Suppressor macrophage treated with lipopolysaccharide for 4 hours (primary cell): ENCODE measurements around the gene NEAT1.

Experiments used
- DNase-seq: peaks from one replicate; pipeline ENCODE4 v3.0.0-alpha.2; 2020

NEAT1 gene

DNA sequence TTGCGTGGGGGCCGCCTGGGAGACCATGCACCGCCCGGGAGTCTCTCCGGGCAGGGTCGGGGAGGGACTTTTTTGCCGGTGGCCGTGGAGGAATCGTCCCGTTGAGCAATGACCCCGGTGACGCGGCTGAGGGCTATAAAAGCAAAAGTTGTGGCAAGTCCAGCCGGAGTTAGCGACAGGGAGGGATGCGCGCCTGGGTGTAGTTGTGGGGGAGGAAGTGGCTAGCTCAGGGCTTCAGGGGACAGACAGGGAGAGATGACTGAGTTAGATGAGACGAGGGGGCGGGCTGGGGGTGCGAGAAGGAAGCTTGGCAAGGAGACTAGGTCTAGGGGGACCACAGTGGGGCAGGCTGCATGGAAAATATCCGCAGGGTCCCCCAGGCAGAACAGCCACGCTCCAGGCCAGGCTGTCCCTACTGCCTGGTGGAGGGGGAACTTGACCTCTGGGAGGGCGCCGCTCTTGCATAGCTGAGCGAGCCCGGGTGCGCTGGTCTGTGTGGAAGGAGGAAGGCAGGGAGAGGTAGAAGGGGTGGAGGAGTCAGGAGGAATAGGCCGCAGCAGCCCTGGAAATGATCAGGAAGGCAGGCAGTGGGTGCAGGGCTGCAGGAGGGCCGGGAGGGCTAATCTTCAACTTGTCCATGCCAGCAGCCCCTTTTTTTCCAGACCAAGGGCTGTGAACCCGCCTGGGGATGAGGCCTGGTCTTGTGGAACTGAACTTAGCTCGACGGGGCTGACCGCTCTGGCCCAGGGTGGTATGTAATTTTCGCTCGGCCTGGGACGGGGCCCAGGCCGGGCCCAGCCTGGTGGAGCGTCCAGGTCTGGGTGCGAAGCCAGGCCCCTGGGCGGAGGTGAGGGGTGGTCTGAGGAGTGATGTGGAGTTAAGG is at the start of gene NEAT1:
Gene NEAT1, plus strand, starts transcription at position 166 of the 883 bp plus-strand sequence.
- DNase-seq, result peak; percentile 96

DNA sequence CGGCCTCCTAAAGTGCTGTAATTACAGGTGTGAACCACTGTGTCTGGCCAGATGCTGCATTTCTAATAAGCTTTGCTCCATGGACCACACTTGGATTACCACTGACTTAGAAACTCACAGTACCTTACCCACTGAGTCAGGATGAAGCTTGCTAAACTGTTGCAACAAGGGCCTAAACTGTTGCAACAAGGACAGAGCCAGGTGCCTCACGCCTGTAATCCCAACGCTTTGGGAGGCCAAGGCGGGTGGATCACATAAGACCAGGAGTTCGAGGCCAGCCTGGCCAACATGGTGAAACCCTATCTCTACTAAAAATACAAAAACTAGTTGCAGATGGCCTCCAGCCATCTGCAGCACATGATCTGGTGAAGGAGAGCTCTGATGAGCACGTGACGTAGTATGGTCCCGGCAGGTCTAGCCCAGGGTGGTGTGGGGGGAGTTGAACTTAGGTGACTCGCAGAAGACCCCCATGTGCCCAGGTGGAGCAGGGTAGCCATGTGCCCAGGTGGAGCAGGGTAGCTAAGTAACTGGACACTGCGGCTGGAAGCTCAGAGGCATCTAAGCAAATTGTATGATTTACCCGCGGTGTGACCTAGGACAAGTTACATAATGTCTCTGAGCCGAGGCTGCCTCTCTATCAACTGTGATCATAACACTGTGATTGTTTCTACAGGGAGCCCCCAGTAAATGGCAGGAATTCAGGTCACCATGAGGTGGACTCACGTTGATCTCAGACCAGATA is 48.6 kb upstream of the NEAT1 start:
- no peak for DNase-seq

DNA sequence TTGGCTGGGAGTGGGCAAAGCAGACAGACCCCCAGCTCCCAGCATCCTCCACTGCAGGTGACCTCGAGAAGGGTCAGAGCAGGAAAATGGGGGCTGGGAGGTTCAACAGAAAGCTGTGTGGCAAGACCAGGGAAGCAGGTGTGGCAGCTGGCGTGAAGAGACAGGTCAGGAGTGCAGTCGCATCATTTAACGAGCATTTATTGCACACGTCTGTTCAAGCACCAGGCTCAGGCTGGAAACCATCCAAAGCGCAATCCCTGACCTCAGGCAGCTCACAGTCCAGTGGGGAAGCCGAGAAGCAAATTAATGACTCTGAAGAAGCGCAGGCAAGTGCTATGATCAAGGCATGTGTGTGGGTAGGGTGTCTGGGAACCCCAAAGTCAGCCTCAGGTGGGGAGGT is 47.6 kb upstream of the NEAT1 start:
- no peak for DNase-seq

DNA sequence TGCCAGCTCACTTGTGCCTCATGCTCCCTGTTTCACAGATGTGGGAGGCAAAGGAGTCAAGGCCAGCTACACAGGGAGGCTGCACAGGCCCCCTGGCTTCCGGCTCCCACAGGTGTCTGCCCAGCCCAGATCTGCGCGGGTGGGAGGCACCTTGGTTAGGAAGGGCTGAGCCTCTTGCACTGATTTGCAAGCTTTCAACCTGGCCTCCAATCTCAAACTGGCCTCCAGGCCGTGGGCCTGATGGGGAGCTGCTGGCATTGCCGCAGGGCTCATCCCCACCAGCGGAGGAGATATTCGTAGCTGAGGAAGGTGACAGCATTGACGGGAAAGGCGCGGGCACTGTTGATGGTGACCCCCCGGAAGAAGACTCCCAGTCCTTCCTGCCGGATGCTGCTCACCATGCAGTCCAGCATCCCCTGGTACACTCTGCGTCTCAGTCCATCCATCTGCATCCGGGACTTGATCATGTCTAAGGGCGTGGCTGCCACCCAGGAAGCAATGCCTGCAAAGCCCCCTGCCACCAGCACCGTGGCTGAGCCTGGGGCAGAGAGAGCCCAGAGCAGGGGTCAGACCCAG is 46.4 kb upstream of the NEAT1 start:
- no peak for DNase-seq

DNA sequence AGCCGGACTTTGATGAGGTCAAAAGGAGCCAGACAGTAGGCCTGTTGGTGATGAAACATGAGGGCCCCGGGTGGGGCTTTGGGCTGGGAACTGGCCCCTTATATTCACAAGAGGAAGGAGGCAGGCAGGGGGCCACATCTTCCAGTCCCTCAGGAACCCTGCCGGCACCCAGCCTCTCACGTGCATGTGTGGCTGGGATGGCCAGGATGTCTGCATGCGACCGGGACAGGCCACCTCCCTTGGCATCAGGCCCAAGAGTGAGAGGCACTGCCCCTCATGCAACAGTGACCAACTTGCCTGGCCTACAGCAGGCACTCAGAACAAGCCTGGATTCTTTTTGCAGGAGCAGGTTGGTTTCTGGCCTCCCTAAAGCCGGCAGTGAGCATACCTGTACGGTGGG is 45.6 kb upstream of the NEAT1 start:
- no peak for DNase-seq

DNA sequence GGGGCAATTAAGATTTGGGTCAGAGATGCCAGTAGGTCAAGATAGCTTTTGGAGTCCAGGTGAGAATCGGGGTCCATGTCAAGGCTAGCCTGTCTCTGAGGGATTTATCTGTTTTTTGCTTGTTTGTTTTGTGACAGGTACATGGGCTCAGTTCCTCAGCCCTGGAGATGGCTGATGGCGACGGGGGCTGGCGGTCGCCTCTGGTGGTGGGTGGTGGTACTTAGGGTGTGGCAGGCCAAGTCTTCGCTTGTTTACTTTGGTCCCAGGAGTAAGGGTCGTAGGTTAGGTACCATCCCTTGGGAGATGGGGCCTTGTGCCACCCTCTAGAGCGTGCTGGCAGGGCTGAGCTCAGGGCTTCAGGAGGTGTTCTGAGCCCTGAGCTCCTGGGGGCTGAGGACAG is 44.8 kb upstream of the NEAT1 start:
- no peak for DNase-seq

DNA sequence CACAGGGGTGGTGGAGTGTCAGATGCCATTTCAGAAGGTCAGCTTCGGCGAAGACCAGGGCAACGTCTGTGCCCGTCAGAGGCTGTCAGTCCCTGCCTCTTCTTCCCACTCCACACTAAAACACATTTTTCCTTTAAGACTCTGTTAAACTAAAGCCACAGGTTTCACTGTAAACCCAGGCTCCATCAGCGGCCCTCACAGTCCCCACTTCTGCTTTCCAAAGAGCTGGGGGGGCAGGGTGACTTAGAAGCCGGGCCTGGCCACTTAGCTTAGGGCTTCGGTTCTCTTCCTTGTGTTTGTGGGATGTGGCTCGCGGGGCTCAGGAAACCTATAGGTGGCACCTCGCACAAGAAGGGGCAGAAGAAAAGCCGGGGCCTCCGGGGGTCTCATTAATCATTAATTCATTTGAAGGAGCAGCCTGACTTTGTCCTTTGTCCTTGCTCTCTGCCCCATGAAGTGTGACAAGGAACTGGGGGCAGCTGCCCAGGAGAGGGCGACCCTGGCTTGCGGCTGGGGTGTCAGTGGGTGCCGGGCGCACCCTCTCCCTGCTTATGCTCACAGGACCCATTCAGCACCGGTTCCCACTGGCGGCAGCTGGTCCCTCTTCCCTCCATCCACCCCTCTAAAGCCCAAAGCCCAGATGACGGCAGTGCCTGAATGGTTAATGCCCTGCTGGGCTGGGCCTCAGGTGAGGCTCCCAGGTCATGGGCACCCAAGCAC is 44.2 kb upstream of the NEAT1 start:
- peak; percentile 84 for DNase-seq

DNA sequence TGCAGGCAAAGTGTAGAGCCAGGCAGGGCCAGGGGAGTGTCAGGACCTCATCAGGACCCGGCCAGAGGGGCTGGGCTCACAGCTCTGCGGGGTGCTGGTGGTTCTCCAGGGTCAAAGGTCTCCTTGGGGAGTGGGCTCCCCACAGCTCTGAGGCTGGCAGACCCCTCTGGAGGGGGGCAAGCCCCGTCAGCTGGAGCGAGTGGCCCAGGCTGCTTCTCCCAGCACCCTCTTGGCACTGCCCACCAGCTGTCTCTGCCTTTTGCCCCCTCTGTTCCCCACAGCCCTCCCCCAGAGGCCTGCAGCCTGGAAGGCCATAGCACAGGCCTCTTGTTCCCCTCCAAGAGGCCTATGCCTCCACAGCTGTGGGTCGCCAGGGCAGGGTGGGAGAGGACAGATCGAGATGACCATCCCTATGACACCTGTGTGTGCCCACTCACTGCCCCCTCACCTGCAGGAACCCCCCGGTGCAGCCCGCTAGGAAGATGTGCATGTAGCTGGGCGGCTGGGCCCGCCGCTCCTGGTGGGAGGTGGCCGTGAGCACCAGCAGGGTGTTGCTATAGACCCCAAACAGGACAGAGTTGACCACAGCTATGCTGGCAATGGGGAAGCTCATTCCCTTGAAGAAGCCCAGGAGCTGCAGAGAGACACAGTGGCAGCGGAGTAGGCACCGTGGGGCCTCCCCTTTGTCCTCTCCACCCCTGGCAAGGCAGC is 43.5 kb upstream of the NEAT1 start:
- no peak for DNase-seq

DNA sequence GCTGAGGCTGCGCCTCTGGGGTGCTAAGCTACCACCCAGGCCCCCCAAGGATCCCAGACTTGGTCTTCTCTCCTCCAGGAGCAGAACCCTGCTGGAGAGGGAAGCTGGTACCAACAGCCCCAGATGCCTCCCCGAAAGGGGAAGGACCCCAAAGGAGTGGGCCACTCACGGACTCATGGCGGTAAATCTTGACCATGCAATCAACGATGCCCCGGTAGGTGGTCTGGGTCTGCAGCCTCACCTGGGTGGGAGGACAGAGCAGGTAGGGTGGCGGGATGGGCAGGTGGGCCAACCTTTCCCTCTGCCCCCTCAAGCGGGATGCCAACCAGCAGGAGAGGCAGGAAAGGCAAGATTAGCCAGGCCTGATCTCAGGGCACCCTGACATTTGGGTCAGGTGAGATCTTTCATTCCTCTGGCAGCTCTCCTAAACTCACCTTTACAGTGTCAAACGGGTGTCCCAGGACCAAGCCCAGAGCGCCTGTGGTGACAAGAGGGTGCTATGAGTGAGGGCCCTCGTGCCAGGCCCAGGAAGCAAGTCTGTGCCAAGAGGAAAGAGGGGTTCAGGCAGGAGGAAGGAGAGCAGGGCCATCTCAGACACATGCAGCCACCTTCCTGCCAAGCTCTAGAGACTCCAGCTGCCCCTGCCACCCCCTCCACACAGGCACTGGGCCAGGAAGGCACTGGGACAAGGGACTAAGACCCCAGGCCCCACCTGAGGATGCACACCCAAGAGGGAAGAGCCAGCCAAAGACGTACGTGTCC is 42.7 kb upstream of the NEAT1 start:
- DNase-seq, result no peak

DNA sequence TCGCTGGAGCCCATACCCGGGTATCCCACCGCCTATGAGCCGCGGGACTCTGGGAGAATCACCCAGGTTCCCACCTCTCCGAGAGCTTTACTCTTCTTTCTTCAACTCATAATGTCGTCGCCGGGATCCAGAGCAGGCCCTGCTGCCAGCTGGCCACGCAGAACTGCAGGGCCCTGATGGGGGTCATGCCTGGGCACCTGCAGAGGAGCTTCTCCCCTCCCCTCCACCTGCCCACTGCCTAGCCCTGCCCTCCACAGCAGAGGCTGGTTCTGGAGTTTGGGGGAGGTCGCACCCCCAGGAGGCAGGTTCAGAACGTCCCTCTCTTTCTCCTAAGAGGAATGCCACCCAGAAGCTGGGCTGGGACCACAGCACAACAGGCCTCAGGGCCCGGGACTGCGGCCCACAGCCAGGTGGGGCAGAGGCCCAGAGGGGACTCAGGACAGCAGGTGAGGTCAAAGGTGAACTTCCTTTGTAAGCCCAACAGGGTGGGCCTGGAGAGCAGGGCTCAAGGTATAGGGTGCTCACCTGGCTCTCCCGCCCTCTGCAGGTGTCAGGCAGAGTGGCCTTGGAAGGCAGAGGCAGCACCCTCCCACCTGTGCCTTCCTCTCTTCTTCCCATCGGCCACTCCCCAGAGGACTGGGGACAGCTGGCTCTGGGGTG is 42.0 kb upstream of the NEAT1 start:
- DNase-seq, result no peak

DNA sequence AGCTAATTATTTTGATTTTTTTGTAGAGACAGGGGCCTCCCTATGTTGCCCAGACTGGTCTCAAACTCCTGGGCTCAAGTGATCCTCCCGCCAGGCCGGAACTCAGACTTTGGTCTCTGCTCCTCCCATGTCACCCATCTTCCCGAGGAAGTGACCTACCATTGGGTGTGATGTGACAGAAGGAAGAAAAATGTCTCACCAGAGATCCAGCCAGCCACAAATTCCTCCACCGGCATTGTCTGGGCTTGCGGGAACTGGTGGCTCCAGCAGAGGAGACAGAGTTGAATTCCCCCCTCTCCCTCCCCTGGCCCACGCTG is 40.9 kb upstream of the NEAT1 start:
- DNase-seq, result peak; percentile 74

DNA sequence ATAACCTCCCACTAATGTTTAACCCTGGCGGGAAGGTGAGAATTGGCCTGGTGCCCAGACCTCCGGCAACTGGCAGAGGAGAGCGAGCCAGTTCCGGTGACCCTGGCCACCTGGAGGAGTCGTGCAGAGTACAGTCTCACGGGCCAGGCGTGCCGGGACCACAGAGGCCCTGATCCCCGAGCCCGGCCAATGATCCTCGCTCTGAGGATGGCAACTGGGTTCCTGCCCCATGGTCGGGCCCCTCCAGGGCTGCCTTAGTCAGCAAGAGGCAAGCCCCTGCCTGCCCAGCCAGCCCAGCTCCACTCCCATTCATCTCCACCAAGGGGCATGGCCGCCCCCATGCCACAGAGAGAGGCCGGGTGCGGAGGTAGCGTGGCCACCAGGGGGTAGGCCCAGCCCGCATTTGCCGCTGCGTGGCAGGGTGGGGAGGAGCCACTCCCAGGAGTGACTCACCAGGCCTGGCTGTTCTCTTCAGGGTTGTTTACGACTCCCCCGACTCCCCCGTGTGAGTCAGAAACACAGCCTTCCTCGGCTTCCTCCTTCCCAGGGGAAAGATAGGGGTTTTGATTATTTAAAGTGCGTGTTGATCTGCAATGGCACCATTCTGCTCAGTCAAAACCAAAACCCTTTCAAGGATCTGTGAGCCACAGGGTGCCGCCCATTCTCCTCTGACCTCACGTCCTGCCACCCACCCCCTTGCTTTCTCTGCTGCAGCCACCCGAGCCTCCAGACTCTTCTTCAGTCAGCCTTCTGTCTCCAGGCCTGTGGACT is 40.4 kb upstream of the NEAT1 start, which contains the start of gene SLC25A45:
Gene SLC25A45, minus strand, starts transcription at position 614 of the 771 bp plus-strand sequence. CDS start 695 bp downstream, outside the sequence.
- DNase-seq, result peak; percentile 99

DNA sequence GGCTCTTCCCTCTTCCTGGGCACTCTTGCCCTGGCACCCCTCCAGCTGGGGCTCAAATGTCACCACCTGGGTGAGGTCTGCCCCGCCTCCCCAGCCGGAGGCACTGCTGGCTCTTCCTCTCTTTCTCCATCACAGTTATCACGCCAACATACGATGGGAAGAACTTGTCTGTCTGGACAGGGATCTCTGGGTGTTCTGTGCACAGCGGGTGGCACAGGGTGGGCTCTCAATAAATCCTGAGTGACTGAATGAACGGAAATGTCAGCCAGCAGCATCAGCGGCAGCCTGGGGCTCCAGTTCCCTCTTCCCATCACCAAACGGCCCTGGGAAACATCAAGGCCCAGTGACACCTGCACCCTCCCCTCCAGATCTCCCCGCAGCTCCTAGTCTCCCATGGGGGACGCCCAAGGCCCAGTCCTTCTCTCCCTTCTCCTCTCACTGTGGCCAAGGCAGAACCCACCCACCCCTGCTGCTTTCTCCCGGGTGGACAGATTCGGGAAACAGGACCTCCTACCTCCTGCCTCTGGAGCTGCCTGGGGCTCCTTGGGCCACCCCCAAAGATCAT is 39.7 kb upstream of the NEAT1 start:
- DNase-seq, result no peak

DNA sequence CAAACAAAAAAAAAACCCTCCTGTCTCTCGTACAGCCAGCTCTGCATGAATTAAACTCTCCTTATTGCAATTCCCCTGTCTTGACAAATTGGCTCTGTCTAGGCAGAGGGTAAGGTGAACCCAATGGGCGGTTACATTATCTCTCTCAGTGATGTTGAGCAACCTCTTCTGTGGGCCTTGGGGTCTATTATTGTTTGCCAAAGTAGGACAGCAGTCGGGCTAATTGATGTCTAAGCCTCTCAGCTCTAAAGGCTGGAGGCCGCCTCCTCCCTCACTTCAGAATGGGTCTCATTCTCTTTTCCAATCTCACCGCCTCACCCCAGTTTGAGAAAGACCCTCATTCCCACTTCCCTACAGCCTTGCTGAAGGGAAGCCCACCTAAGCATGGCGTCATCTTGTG is 38.8 kb upstream of the NEAT1 start:
- no peak for DNase-seq

DNA sequence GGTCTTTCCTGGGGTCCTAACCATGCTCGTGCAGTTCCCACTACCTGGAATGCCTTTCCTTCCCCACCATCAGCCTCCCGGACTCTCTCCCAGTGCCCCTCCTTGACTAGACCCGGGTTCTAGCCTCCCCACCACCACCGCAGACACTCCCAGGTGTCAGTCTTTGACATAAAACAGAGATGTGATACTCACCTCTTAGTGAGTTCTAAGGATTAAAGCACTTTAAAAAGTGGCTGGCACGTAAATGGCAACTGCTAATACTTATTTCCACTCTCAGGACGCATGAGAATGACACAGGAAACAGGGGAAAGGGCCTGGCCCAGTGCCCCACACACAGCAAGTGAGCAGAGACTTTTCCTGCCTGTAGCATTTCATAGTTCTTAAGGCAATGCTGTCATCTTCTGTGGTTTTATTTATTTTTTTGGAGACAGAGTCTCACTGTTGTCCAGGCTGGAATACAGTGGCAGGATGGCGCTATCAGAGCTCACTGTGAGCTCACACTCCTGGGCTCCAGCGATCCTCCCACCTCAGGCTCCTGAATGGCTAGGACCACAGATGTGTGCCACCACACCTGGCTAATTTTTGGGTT is 38.2 kb upstream of the NEAT1 start:
- peak; percentile 48 for DNase-seq

DNA sequence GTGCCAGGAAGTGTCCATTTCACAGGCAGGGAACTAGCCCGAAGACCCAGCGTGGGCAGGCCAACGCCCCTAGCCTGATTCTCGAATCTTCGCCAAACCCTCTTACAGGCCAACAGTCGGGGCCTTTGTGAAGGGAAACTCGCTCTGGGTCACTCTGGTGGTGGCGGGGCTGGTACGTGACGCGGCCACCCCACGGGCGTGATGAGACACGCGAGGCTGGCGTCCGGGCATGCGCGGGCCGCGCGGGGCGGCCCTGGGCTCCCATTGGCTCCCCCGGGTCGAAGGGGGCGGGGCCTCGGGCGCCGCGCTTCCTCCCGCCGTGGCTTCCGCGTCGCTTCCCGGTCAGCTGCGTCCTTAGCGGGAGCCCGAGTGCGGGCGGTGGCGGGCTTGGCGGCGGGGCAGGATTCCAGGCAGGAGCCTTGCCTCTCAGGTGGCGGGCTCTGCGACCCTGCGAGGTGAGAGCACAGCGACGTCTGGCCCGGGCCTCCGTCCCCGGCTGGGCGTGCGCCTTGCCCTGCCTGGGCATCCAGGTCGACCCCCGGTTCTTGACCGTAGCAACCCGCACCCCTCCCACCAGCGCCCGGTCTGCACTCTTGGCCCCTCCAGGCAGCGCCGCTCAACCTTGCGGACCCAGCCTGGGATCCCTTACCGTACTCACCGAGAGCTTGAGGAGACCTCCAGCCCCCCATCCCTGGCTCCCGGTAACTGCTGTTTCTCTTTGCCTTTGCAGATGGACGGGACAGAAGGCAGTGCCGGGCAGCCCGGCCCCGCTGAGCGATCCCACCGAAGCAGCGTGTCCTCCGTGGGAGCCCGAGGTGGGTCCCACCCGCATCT is 36.1 kb upstream of the NEAT1 start, which contains the start of gene FRMD8:
Gene FRMD8, plus strand, starts transcription at position 331 of the 834 bp plus-strand sequence. Its CDS starts 400 bp downstream, at position 731.
- peak; percentile 97 for DNase-seq

DNA sequence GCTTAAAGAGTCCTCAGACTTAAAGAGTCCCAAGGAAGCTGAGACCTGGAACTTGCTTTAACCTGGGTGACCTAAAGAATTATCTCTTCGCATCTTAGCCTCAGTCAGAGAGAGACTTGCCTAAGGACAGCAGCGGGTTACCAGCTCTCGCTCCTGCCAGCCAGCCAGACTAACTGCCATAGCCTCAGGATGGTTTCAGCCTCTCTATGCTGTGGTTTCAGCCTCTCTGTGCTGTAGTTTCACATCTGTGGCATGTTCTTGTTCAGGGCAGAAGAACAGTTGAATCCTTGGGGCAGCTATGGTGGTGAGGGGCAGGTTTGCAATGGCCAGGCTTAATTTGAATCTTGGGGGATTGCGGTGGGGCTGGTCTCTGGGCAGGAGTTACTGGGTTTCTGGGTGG is 33.9 kb upstream of the NEAT1 start:
- DNase-seq, result no peak

DNA sequence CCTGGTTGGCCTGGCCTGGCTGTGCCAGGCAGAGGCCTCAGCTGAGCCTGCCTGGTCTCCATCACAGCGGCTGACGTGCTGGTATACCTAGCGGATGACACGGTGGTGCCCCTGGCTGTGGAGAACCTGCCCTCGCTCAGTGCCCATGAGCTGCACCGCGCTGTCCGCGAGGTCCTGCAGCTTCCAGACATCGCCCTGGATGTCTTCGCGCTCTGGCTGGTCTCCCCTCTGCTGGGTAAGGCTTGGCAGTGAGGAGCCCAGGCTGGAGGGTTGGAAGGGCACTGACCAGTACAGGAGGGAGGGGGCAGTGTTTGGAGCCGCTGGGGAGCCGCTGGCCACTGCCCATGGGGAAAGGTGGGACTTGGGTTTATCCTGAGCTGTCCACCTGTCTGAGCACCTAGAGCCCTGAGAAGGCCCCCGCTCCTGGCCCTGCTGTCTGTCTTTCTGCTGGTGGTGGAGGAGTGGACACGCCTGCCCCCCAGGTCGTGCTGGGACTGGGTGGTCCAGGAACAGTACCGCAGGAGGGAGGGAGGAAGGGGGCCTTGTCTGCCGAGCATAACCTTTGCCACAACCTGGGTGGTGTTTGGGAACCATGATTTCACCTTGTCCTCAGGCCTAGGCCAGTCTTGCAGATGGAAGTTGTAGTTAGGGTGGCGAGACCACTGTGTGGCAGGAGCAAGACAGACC is 33.2 kb upstream of the NEAT1 start:
- DNase-seq, result no peak
